ENCODE results near the gene XAF1. TPM values are rescaled to one million over a fixed set of nuclear protein-coding genes. Genes with fewer than 3 reads are reported as not detected.

XAF1 gene
- total RNA-seq, 2 donors from 2014 or later = 36.8 to 45.8 TPM

DNA sequence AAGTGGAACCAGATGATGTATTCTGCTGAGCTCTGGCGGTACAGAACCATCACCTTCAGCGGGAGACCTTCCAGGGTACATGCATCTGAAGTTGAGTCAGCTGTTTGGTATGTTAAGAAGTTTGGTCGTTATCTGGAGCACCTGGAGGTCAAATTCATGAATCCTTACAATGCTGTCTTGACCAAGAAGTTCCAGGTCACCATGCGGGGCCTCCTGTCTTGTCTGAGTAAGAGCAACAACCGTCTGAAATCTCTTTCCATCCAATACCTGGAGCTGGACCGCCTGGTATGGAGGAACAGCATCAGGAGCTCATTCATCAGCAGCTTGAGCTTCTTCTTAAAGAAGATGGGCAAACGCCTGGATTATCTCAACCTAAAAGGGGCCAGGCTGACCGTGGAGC, 24.2 kb downstream of the XAF1 start:
- Histone ChIP-seq H3K4me1 (ENCODE audit: control insufficient read depth in 1 of 2, low read depth in 2 of 2) (no peaks in the 10 kb centered on the region), H3K4me3 (no peak overlapping the region), H3K9me3 (peaks cover 7% of the 10 kb centered on the region), H3K27ac (no peak overlapping the region), H3K36me3 (no peaks in the 10 kb centered on the region), H3K27me3 (replicated peaks; ENCODE audit: insufficient read depth) (no peaks in the 10 kb centered on the region)
- no peak for ATAC-seq (ENCODE audit: insufficient number of reproducible peaks, low FRiP score, low read depth)
- DNase-seq (ENCODE audit: low spot score) = no peak
- TF ChIP-seq CTCF (IDR thresholded peaks at IDR 0.05) = no peak

- H3K27ac ChIP-seq = no peak overlapping the region
- H3K9me3 ChIP-seq = no peaks in the 10 kb centered on the region
- DNase-seq (ENCODE audit: low spot score) = no peak
- H3K4me3 ChIP-seq = no peak overlapping the region
- no peaks in the 10 kb centered on the region for H3K36me3 ChIP-seq
- no peaks in the 10 kb centered on the region for H3K27me3 ChIP-seq (replicated peaks; ENCODE audit: insufficient read depth)
- no peaks in the 10 kb centered on the region for H3K4me1 ChIP-seq (ENCODE audit: control insufficient read depth in 1 of 2, low read depth in 2 of 2)
- ATAC-seq (ENCODE audit: insufficient number of reproducible peaks, low FRiP score, low read depth) = no peak
- no peak for TF ChIP-seq CTCF (IDR thresholded peaks at IDR 0.05)
Observed at GRCh38 chr17:6780886-6781285, 25.0 kb downstream of the XAF1 start.

DNA sequence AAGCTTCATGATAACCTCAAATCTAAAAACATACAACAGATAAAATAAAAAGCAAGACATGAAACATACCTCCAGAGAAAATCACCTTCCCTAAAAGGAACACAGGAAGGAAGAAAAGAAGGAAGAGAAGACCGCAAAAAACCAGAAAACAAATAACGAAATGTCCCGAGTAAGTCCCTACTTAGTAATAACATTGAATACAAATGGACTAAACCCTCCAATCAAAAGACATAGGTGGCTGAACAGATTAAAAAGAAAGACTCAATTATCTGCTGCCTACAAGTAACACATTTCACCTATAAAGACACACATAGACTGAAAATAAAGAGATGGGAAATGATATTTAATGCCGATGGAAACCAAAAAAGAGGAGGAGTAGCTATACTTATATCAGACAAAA, 26.4 kb downstream of the XAF1 start:
- H3K4me1 ChIP-seq (ENCODE audit: control insufficient read depth in 1 of 2, low read depth in 2 of 2) = no peaks in the 10 kb centered on the region
- H3K36me3 ChIP-seq = no peaks in the 10 kb centered on the region
- ATAC-seq (ENCODE audit: insufficient number of reproducible peaks, low FRiP score, low read depth) (no peak), DNase-seq (ENCODE audit: low spot score) (no peak)
- no peak overlapping the region for H3K4me3 ChIP-seq
- H3K27ac ChIP-seq = no peak overlapping the region
- H3K27me3 ChIP-seq (replicated peaks; ENCODE audit: insufficient read depth) = no peaks in the 10 kb centered on the region
- no peak for TF ChIP-seq CTCF (IDR thresholded peaks at IDR 0.05)
- no peaks in the 10 kb centered on the region for H3K9me3 ChIP-seq

- Histone ChIP-seq H3K36me3 (no peaks in the 10 kb centered on the region), H3K4me3 (no peak overlapping the region), H3K27me3 (replicated peaks; ENCODE audit: insufficient read depth) (no peaks in the 10 kb centered on the region), H3K9me3 (no peaks in the 10 kb centered on the region), H3K4me1 (ENCODE audit: control insufficient read depth in 1 of 2, low read depth in 2 of 2) (no peaks in the 10 kb centered on the region), H3K27ac (no peak overlapping the region)
- TF ChIP-seq CTCF (IDR thresholded peaks at IDR 0.05) = no peak
- ATAC-seq (ENCODE audit: insufficient number of reproducible peaks, low FRiP score, low read depth) (no peak), DNase-seq (ENCODE audit: low spot score) (no peak)
Observed at GRCh38 chr17:6786618-6787017, 30.8 kb downstream of the XAF1 start.

DNA sequence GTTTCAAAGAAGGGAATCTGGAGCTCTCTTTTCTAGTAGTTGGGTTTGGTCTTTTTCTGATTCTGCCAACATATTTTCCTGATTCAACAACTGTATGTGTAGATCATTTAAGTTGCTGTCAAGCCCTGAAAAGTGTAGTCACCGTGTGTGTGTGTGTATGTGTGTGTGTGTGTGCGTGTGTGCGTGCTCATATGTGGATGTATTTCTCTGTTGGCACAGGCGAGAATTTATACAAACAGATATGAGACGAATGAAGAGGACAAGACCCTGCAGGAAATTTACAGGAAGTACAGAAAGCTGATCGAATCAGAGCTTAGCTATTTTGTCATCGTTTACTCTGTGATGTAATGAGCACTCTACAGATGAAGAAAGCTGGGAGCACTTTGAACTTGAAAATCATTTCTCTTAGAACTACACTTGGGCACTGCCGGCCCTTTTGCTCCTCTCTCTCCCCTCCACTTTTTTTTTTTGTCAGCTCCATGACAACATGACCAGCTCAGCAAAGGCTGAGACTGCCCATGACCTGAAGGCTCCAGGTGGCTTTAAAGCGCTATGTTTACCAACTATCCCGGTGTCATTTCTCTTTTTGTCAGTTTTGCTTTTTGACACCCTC, 31.3 kb downstream of the XAF1 start:
- Histone ChIP-seq H3K4me1 (ENCODE audit: control insufficient read depth in 1 of 2, low read depth in 2 of 2) (no peaks in the 10 kb centered on the region), H3K27ac (no peak overlapping the region), H3K36me3 (no peaks in the 10 kb centered on the region), H3K9me3 (no peaks in the 10 kb centered on the region), H3K27me3 (replicated peaks; ENCODE audit: insufficient read depth) (no peaks in the 10 kb centered on the region), H3K4me3 (no peak overlapping the region)
- no peak for DNase-seq (ENCODE audit: low spot score)
- TF ChIP-seq CTCF (IDR thresholded peaks at IDR 0.05) = no peak
- no peak for ATAC-seq (ENCODE audit: insufficient number of reproducible peaks, low FRiP score, low read depth)

Measured in thoracic aorta (tissue), 2 donors.